NOMO-1 treated with DMSO at 0.1 percent for 48 hours (cell line): ENCODE data around the gene ROBO3.

Experiments
- DNase-seq: peaks from one replicate; lab custom pipeline; 2025; ENCODE audit not compliant: unreplicated experiment; lab: John Stamatoyannopoulos, UW

ROBO3 gene

GRCh38 chr11:124844664-124845079 lies 20.6 kb upstream of the ROBO3 start:
- DNase-seq: no peak

GRCh38 chr11:124846070-124846673 lies 19.1 kb upstream of the ROBO3 start:
- no peak for DNase-seq

- DNase-seq: no peak
Observed at GRCh38 chr11:124859171-124859570, 6.1 kb upstream of the ROBO3 start.

GRCh38 chr11:124861670-124862069 lies 3.6 kb upstream of the ROBO3 start:
- no peak for DNase-seq

GRCh38 chr11:124863137-124863825 lies 2.0 kb upstream of the ROBO3 start:
- no peak for DNase-seq

- no peak for DNase-seq
Observed at GRCh38 chr11:124863826-124864165, 1.4 kb upstream of the ROBO3 start.

GRCh38 chr11:124864176-124864891 lies 898 bp upstream of the ROBO3 start:
- DNase-seq: no peak

GRCh38 chr11:124864892-124865180 lies 396 bp upstream of the ROBO3 start:
- no peak for DNase-seq

- DNase-seq: peak; percentile 32
Observed at GRCh38 chr11:124865902-124866851, 945 bp downstream of the ROBO3 start.

- peak; percentile 12 for DNase-seq
Observed at GRCh38 chr11:124867700-124868099, 2.5 kb downstream of the ROBO3 start.

GRCh38 chr11:124868331-124869274 lies 3.4 kb downstream of the ROBO3 start:
- DNase-seq: no peak

- DNase-seq: no peak
Observed at GRCh38 chr11:124869331-124869730, 4.1 kb downstream of the ROBO3 start.

- DNase-seq: no peak
Observed at GRCh38 chr11:124869856-124870387, 4.7 kb downstream of the ROBO3 start.

GRCh38 chr11:124870430-124870829 lies 5.2 kb downstream of the ROBO3 start:
- no peak for DNase-seq

- no peak for DNase-seq
Observed at GRCh38 chr11:124872280-124872679, 7.0 kb downstream of the ROBO3 start.

- DNase-seq: no peak
Observed at GRCh38 chr11:124872741-124873140, 7.5 kb downstream of the ROBO3 start.

- DNase-seq: no peak
Observed at GRCh38 chr11:124873951-124874350, 8.7 kb downstream of the ROBO3 start.

- no peak for DNase-seq
Observed at GRCh38 chr11:124874571-124875255, 9.5 kb downstream of the ROBO3 start.

GRCh38 chr11:124875401-124875800 lies 10.2 kb downstream of the ROBO3 start:
- no peak for DNase-seq
